ENCODE results near the gene RNF11. TPM values are rescaled to one million over a fixed set of nuclear protein-coding genes. Genes with fewer than 3 reads are reported as not detected.
"Not testable (repeated sequence)": the region's sequence is repeated elsewhere in the genome, so short reads cannot be mapped to it uniquely, and the experiment has no call there.

The RNF11 gene
- polyA plus RNA-seq, 4 donors = 123 to 165 (median 137) TPM

GRCh38 chr1:51227231-51227960 is 8.7 kb upstream of the RNF11 start:
- DNase-seq (ENCODE audit: low read depth in 4 of 4, low spot score in 3 of 4) = not testable (repeated sequence)

- DNase-seq (ENCODE audit: low read depth in 4 of 4, low spot score in 3 of 4) = not testable (repeated sequence)
These were observed 7.6 kb upstream of the RNF11 start for GRCh38 chr1:51228471-51228870.

DNA sequence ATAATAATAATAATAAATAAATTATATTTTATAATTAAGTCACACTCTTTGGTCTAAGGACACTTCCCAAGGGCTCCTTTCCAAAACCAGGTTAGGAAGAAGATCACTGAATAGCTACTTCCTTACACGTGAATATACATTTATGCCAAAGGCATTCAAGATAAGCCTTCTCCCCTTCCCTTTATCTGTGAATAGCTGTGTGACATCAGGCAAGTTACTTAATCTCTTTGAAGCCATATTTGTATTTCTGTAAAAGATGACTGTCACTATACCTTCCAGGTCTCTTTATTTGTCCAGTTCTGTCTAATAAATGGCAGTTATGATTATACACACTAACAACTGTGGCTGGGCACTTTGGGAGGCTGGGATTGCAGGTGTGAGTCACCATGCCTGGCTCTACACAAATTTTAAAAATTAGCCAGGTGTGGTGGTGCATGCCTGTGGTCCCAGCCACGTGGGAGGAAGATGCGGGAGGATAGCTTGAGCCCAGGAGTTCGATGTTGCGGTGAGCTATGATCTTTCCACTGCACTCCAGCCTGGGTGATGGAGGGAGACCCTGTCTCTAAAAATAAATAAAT is 5.5 kb upstream of the RNF11 start:
- no peak for DNase-seq (ENCODE audit: low read depth in 4 of 4, low spot score in 3 of 4)

DNA sequence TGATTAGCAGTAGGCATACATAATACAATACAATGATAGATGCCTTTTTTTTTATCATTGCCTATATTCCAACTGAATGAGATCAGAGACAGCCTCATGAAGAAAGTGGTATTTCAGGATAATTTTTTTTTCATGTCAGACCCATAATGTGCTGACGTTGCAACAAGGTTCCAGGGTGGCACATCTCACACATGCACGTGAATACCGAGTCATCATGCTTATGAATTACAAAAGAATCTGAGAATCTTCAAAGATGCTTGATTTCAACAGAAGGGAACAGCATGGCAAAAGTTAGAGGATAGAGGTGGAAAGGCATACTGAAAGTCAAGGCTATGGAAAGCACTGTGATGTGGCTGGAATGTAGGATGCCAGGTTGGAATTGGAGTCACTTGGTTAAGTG is 5.0 kb upstream of the RNF11 start:
- no peak for DNase-seq (ENCODE audit: low read depth in 4 of 4, low spot score in 3 of 4)

DNA sequence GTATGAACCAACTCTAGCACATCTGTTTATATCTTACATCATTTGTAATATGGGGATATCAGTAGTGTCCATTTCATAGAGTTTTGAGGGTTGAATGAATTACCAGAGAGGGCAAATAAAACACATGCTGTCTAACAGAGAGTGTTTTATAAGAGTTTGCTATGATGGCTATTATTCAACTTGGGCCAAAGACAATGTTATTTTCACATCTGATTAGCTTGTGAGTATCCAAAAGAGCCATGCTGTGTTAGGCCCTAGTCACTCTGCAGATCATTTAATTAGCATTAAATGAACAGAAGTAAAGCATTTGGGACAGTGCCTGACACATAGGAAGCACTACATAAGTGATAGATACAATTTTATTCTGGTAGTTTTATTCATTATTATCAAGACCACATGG is 4.2 kb upstream of the RNF11 start:
- DNase-seq (ENCODE audit: low read depth in 4 of 4, low spot score in 3 of 4) = no peak

- not testable (repeated sequence) for DNase-seq (ENCODE audit: low read depth in 4 of 4, low spot score in 3 of 4)
These were observed 1.8 kb upstream of the RNF11 start for GRCh38 chr1:51234236-51234635.

DNA sequence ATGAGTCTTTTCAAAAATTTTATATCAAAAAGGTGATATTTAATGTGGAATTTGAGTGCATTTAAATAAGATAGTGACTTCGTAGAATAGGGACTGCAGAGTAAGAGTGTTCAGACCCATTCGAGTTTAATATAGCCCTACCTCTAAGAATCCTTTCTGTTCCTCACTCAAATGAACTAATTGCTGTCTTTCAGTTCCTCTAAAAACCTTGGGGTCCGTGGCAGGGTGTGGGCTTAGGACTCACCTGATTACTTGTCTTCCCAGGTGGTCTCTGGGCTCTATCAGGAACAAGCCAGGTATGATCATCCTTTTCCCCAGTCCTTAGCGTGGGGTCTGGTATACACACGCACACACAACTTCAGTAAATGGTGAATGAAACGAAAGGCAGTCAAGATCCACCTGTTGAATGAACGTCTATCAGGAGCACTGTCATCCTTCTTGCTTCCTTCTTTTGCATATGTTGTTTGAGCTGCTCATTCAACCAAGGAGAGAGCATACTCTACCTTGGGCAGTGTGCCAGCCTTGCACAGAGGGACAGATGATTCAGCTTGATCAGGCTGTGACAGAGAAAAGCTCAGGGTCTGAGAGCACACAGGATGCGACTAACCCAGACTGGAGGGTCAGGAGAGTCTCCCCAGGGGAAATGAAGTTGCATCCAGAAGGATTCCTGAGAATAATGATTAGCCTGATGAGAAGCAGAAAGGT is 1.2 kb upstream of the RNF11 start:
- peak in 3 of 4 donors; percentile 46 to 59 (median 56) for DNase-seq (ENCODE audit: low read depth in 4 of 4, low spot score in 3 of 4)

GRCh38 chr1:51236531-51237350 is 668 bp downstream of the RNF11 start:
- DNase-seq (ENCODE audit: low read depth in 4 of 4, low spot score in 3 of 4) = peak in 3 of 4 donors; percentile 33 to 50 (median 45)

- DNase-seq (ENCODE audit: low read depth in 4 of 4, low spot score in 3 of 4) = peak in 2 of 4 donors; percentile 5 to 22
These were observed 1.4 kb downstream of the RNF11 start for GRCh38 chr1:51237351-51238033.

- peak in 3 of 4 donors; percentile 15 to 27 (median 20) for DNase-seq (ENCODE audit: low read depth in 4 of 4, low spot score in 3 of 4)
These were observed 1.9 kb downstream of the RNF11 start for GRCh38 chr1:51238034-51238403.

DNA sequence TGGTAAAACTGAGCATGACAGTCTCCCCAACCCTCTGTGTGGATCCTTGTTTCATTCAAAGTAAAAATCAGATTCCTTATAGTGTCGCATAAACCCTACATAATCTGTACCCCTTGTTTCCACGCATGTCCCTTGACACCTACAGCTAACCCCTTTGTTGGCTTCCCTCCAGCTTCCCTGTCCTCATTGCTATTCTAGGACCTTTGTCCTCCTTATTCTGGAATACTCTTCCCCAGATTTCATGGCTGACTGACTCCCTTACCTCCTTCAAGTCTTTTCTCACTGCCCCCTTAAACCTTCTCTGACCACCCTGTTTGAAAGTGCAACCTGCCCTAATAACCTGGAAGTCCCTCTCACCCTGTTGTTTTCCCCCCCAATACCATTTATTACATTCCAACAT is 4.0 kb downstream of the RNF11 start:
- DNase-seq (ENCODE audit: low read depth in 4 of 4, low spot score in 3 of 4) = peak in 1 of 4 donors; percentile 27

DNA sequence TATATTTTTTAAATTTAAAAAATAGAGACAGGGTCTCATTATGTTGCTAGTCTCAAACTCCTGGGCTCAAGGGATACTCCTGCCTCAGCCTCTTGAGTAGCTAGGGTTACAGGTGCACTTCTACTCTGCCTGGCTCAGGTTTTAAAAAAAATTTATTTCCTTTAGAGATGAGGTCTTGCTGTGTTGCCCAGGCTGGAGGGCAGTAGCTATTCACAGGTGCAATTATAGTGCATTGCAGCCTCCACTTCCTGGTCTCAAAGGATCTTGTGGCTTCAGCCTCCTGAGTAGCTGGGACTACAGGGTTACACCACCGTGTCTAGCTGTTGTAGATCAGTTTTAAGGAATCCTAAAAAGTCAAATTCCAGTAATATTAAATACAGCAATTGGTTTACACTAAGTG is 5.0 kb downstream of the RNF11 start:
- DNase-seq (ENCODE audit: low read depth in 4 of 4, low spot score in 3 of 4) = no peak

DNA sequence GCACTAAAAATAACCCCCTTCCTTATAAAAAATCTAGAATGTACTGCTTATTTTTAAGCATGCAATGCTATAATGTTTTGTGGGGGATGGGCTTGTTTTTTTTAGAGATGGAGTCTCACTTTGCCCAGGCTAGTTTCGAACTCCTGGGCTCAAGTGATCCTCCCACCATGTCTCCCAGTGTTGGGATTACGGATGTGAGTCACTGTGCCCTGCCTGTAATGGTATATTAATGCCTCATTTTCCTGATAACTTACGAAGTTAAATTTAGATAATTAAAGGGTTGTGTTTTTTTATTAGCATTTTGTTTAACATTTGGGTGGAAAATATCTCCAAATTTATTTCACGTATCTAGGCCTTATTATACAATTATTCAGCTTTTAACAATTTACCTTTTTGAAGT is 6.5 kb downstream of the RNF11 start:
- no peak for DNase-seq (ENCODE audit: low read depth in 4 of 4, low spot score in 3 of 4)

- DNase-seq (ENCODE audit: low read depth in 4 of 4, low spot score in 3 of 4) = no peak
These were observed 10.9 kb downstream of the RNF11 start for GRCh38 chr1:51247022-51247421.

GRCh38 chr1:51247499-51247898 is 11.4 kb downstream of the RNF11 start:
- DNase-seq (ENCODE audit: low read depth in 4 of 4, low spot score in 3 of 4) = no peak

DNA sequence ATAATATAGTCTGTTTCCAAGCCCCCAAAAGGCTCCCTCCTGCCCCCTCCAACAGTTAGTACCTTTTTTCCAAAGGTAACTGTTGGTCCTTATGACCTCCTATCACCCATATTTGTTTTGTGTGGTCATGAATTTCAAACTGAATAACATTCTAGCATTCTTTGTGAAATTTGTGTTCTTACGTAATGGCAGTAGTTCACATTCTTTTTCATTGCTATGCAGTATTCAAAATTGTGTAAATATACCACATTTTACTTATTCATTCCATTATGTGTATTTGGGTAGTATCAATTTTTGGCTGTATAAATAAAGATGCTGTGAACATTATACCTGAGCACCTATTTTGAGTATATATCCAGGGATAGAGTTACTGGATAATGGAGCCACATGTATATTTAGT is 13.4 kb downstream of the RNF11 start:
- DNase-seq (ENCODE audit: low read depth in 4 of 4, low spot score in 3 of 4) = no peak

DNA sequence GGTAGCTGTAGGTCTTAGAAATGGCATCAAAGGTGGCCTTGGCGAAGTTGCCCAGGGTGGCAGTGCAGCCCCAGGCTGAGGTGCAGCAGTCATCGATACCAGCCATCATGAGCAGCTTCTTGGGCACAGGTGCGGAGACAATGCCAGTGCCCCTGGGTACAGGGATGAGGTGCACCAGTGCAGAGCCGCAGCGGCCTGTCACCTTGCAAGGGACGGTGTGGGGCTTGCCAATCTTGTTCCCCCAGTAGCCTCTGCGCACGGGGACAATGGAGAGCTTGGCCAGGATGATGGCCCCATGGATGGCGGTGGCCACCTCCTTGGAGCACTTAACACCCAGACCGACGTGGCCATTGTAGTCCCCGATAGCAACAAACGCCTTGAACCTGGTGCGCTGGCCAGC is 14.7 kb downstream of the RNF11 start:
- not testable (repeated sequence) for DNase-seq (ENCODE audit: low read depth in 4 of 4, low spot score in 3 of 4)

- not testable (repeated sequence) for DNase-seq (ENCODE audit: low read depth in 4 of 4, low spot score in 3 of 4)
These were observed 15.1 kb downstream of the RNF11 start for GRCh38 chr1:51251165-51251564.

DNA sequence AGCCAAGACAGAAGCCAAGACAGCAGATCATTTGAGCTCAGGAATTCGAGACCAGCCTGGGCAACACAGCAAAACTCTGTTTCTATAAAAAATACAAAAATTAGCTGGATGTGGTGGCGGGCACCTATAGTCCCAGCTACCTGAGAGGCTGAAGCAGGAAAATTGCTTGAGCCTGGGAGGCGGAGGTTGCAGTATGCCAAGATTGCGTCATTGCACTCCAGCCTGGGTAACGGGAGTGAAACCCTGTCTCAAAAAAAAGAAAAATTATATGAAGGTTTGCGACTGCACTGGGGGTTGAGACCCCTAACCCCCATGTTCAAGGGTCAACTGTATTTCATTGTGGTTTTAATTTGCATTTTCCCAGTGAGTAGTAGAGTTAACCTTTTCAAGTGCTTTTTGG is 16.3 kb downstream of the RNF11 start:
- DNase-seq (ENCODE audit: low read depth in 4 of 4, low spot score in 3 of 4) = no peak

GRCh38 chr1:51253691-51254090 is 17.6 kb downstream of the RNF11 start:
- DNase-seq (ENCODE audit: low read depth in 4 of 4, low spot score in 3 of 4) = no peak

Measured in left renal pelvis (tissue), 4 donors.